ENCODE results near the gene DMRTB1.

DMRTB1 gene

GRCh38 chr1:53505891-53506290, 46.7 kb downstream of the DMRTB1 start:
- DNase-seq (ENCODE audit: low spot score in 2 of 2) (no peak), ATAC-seq (replicated peaks; ENCODE audit: extremely low read depth, poor library complexity, severe bottlenecking) (no peak)
- no peak overlapping the region for H3K4me3 Mint-ChIP-seq
- no peak overlapping the region for H3K27ac Mint-ChIP-seq (ENCODE audit: low read depth)
- no peaks in the 10 kb centered on the region for H3K27me3 Mint-ChIP-seq
- peaks cover 8% of the 10 kb centered on the region for H3K4me1 Mint-ChIP-seq
- H3K9me3 Mint-ChIP-seq, result no peaks in the 10 kb centered on the region
- H3K36me3 Mint-ChIP-seq (ENCODE audit: insufficient read depth), result no peaks in the 10 kb centered on the region

- H3K4me1 Mint-ChIP-seq, result peaks cover 8% of the 10 kb centered on the region
- H3K9me3 Mint-ChIP-seq, result no peaks in the 10 kb centered on the region
- no peak overlapping the region for H3K4me3 Mint-ChIP-seq
- ATAC-seq (replicated peaks; ENCODE audit: extremely low read depth, poor library complexity, severe bottlenecking) (no peak), DNase-seq (ENCODE audit: low spot score in 2 of 2) (no peak)
- no peaks in the 10 kb centered on the region for H3K36me3 Mint-ChIP-seq (ENCODE audit: insufficient read depth)
- H3K27me3 Mint-ChIP-seq, result no peaks in the 10 kb centered on the region
- no peak overlapping the region for H3K27ac Mint-ChIP-seq (ENCODE audit: low read depth)
Measured at GRCh38 chr1:53506355-53507050, 47.3 kb downstream of the DMRTB1 start.

GRCh38 chr1:53507116-53507820, 48.1 kb downstream of the DMRTB1 start:
- Mint-ChIP-seq H3K27me3 (no peaks in the 10 kb centered on the region), H3K4me1 (peaks cover 8% of the 10 kb centered on the region), H3K27ac (ENCODE audit: low read depth) (no peak overlapping the region), H3K4me3 (no peak overlapping the region), H3K36me3 (ENCODE audit: insufficient read depth) (no peaks in the 10 kb centered on the region), H3K9me3 (no peaks in the 10 kb centered on the region)
- DNase-seq (ENCODE audit: low spot score in 2 of 2), result no peak
- no peak for ATAC-seq (replicated peaks; ENCODE audit: extremely low read depth, poor library complexity, severe bottlenecking)

GRCh38 chr1:53508056-53508990, 49.1 kb downstream of the DMRTB1 start:
- H3K27ac Mint-ChIP-seq (ENCODE audit: low read depth), result no peak overlapping the region
- no peak for DNase-seq (ENCODE audit: low spot score in 2 of 2)
- H3K9me3 Mint-ChIP-seq, result no peaks in the 10 kb centered on the region

GRCh38 chr1:53508991-53509666, 49.9 kb downstream of the DMRTB1 start:
- Mint-ChIP-seq H3K4me1 (peaks cover 8% of the 10 kb centered on the region), H3K9me3 (no peaks in the 10 kb centered on the region), H3K4me3 (no peak overlapping the region), H3K36me3 (ENCODE audit: insufficient read depth) (no peaks in the 10 kb centered on the region), H3K27me3 (no peaks in the 10 kb centered on the region), H3K27ac (ENCODE audit: low read depth) (no peak overlapping the region)
- no peak for DNase-seq (ENCODE audit: low spot score in 2 of 2)
- ATAC-seq (replicated peaks; ENCODE audit: extremely low read depth, poor library complexity, severe bottlenecking), result peak; percentile 49

More at GRCh38 chr1:53508056-53508990, 49.1 kb downstream of the DMRTB1 start:
- ATAC-seq (replicated peaks; ENCODE audit: extremely low read depth, poor library complexity, severe bottlenecking), result no peak
- Mint-ChIP-seq H3K36me3 (ENCODE audit: insufficient read depth) (no peaks in the 10 kb centered on the region), H3K27me3 (no peaks in the 10 kb centered on the region), H3K4me3 (no peak overlapping the region), H3K4me1 (peaks cover 8% of the 10 kb centered on the region)

GRCh38 chr1:53509775-53510174, 50.6 kb downstream of the DMRTB1 start:
- peaks cover 8% of the 10 kb centered on the region for H3K4me1 Mint-ChIP-seq
- H3K4me3 Mint-ChIP-seq, result no peak overlapping the region
- no peak for DNase-seq (ENCODE audit: low spot score in 2 of 2)
- H3K36me3 Mint-ChIP-seq (ENCODE audit: insufficient read depth), result peaks cover under 1% of the 10 kb centered on the region
- no peak overlapping the region for H3K27ac Mint-ChIP-seq (ENCODE audit: low read depth)
- no peaks in the 10 kb centered on the region for H3K27me3 Mint-ChIP-seq
- no peak for ATAC-seq (replicated peaks; ENCODE audit: extremely low read depth, poor library complexity, severe bottlenecking)
- H3K9me3 Mint-ChIP-seq, result no peaks in the 10 kb centered on the region

GRCh38 chr1:53510215-53510614, 51.0 kb downstream of the DMRTB1 start:
- no peak for ATAC-seq (replicated peaks; ENCODE audit: extremely low read depth, poor library complexity, severe bottlenecking)
- H3K9me3 Mint-ChIP-seq, result no peaks in the 10 kb centered on the region
- no peak for DNase-seq (ENCODE audit: low spot score in 2 of 2)
- H3K27ac Mint-ChIP-seq (ENCODE audit: low read depth), result no peak overlapping the region
- peaks cover 2% of the 10 kb centered on the region for H3K36me3 Mint-ChIP-seq (ENCODE audit: insufficient read depth)
- H3K4me1 Mint-ChIP-seq, result peaks cover 8% of the 10 kb centered on the region
- no peaks in the 10 kb centered on the region for H3K27me3 Mint-ChIP-seq
- no peak overlapping the region for H3K4me3 Mint-ChIP-seq

- Mint-ChIP-seq H3K4me1 (peaks cover 8% of the 10 kb centered on the region), H3K27me3 (no peaks in the 10 kb centered on the region), H3K9me3 (no peaks in the 10 kb centered on the region), H3K27ac (ENCODE audit: low read depth) (no peak overlapping the region), H3K4me3 (no peak overlapping the region), H3K36me3 (ENCODE audit: insufficient read depth) (peaks cover 2% of the 10 kb centered on the region)
- ATAC-seq (replicated peaks; ENCODE audit: extremely low read depth, poor library complexity, severe bottlenecking), result no peak
- no peak for DNase-seq (ENCODE audit: low spot score in 2 of 2)
Measured at GRCh38 chr1:53511323-53511932, 52.2 kb downstream of the DMRTB1 start.

GRCh38 chr1:53511933-53512806, 53.0 kb downstream of the DMRTB1 start:
- no peak for ATAC-seq (replicated peaks; ENCODE audit: extremely low read depth, poor library complexity, severe bottlenecking)
- peaks cover 2% of the 10 kb centered on the region for H3K36me3 Mint-ChIP-seq (ENCODE audit: insufficient read depth)
- H3K27me3 Mint-ChIP-seq, result no peaks in the 10 kb centered on the region
- peaks cover 8% of the 10 kb centered on the region for H3K4me1 Mint-ChIP-seq
- no peak overlapping the region for H3K27ac Mint-ChIP-seq (ENCODE audit: low read depth)
- no peak for DNase-seq (ENCODE audit: low spot score in 2 of 2)
- H3K9me3 Mint-ChIP-seq, result no peaks in the 10 kb centered on the region
- no peak overlapping the region for H3K4me3 Mint-ChIP-seq

- H3K36me3 Mint-ChIP-seq (ENCODE audit: insufficient read depth), result peaks cover 2% of the 10 kb centered on the region
- H3K27ac Mint-ChIP-seq (ENCODE audit: low read depth), result no peak overlapping the region
- DNase-seq (ENCODE audit: low spot score in 2 of 2) (no peak), ATAC-seq (replicated peaks; ENCODE audit: extremely low read depth, poor library complexity, severe bottlenecking) (no peak)
- H3K9me3 Mint-ChIP-seq, result no peaks in the 10 kb centered on the region
- H3K27me3 Mint-ChIP-seq, result no peaks in the 10 kb centered on the region
- H3K4me1 Mint-ChIP-seq, result peaks cover 8% of the 10 kb centered on the region
- H3K4me3 Mint-ChIP-seq, result no peak overlapping the region
Measured at GRCh38 chr1:53512807-53513755, 53.9 kb downstream of the DMRTB1 start.
